SU-DHL-6 (cell line): Measurements from ENCODE around the gene CKS1B.

Experiments
- EZH2phosphoT487 ChIP-seq: fragments of 200-600 bp; sonication (generic), shearing (Covaris generic); conservative IDR thresholded peaks from 2 replicates; pipeline ENCODE4 v1.6.1; 2018; ENCODE audit warnings: mild to moderate bottlenecking, antibody characterized with exemption, low read length, moderate library complexity, mixed read lengths
- TF ChIP-seq, protein P1 (sequence below): fragments of 200-600 bp; sonication (generic); IDR thresholded peaks from one replicate; pipeline ENCODE4 v1.5.1; 2017; ENCODE audit warnings: antibody characterized with exemption, mild to moderate bottlenecking, low read length, moderate library complexity; ENCODE audit not compliant: insufficient read depth, poor library complexity, severe bottlenecking

GRCh38 chr1:155011437-155012025 lies 37.0 kb downstream of the CKS1B start:
- TF ChIP-seq, protein P1, sequence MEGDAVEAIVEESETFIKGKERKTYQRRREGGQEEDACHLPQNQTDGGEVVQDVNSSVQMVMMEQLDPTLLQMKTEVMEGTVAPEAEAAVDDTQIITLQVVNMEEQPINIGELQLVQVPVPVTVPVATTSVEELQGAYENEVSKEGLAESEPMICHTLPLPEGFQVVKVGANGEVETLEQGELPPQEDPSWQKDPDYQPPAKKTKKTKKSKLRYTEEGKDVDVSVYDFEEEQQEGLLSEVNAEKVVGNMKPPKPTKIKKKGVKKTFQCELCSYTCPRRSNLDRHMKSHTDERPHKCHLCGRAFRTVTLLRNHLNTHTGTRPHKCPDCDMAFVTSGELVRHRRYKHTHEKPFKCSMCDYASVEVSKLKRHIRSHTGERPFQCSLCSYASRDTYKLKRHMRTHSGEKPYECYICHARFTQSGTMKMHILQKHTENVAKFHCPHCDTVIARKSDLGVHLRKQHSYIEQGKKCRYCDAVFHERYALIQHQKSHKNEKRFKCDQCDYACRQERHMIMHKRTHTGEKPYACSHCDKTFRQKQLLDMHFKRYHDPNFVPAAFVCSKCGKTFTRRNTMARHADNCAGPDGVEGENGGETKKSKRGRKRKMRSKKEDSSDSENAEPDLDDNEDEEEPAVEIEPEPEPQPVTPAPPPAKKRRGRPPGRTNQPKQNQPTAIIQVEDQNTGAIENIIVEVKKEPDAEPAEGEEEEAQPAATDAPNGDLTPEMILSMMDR, result no peak
- TF ChIP-seq EZH2phosphoT487, result no peak
